ENCODE measurements around the gene CDH15. TPM values are rescaled to one million over a fixed set of nuclear protein-coding genes. Genes with fewer than 3 reads are reported as not detected.
A peak's percentile ranks its signal among the peaks of the same experiment; 100 is the strongest.
"Not testable (repeated sequence)": the region's sequence is repeated elsewhere in the genome, so short reads cannot be mapped to it uniquely, and the experiment has no call there.

Gene CDH15
- total RNA-seq, 2 experiments from 2014 or later, result not detected

- no peaks in the 10 kb centered on the region for H3K9me3 Mint-ChIP-seq
- CTCF ChIA-PET, result no interaction called here
- no peak for DNase-seq
- H3K4me3 Mint-ChIP-seq, result no peak overlapping the region
- no peaks in the 10 kb centered on the region for H3K36me3 Mint-ChIP-seq (ENCODE audit: low read depth)
- no peak overlapping the region for H3K27ac Mint-ChIP-seq
- intact Hi-C loops (cut with micrococcal nuclease), result no loop called here
- no peaks in the 10 kb centered on the region for H3K27me3 Mint-ChIP-seq (ENCODE audit: low read depth)
- peaks cover 11% of the 10 kb centered on the region for H3K4me1 Mint-ChIP-seq (ENCODE audit: low read depth)
These were observed 12.6 kb downstream of the CDH15 start for GRCh38 chr16:89183975-89184676.

- H3K4me1 Mint-ChIP-seq (ENCODE audit: low read depth), result peaks cover 11% of the 10 kb centered on the region
- H3K27ac Mint-ChIP-seq, result no peak overlapping the region
- H3K9me3 Mint-ChIP-seq, result no peaks in the 10 kb centered on the region
- CTCF ChIA-PET, result no interaction called here
- no peaks in the 10 kb centered on the region for H3K36me3 Mint-ChIP-seq (ENCODE audit: low read depth)
- no peak for DNase-seq
- intact Hi-C loops (cut with micrococcal nuclease), result no loop called here
- no peak overlapping the region for H3K4me3 Mint-ChIP-seq
- no peaks in the 10 kb centered on the region for H3K27me3 Mint-ChIP-seq (ENCODE audit: low read depth)
These were observed 13.1 kb downstream of the CDH15 start for GRCh38 chr16:89184677-89184932.

DNA sequence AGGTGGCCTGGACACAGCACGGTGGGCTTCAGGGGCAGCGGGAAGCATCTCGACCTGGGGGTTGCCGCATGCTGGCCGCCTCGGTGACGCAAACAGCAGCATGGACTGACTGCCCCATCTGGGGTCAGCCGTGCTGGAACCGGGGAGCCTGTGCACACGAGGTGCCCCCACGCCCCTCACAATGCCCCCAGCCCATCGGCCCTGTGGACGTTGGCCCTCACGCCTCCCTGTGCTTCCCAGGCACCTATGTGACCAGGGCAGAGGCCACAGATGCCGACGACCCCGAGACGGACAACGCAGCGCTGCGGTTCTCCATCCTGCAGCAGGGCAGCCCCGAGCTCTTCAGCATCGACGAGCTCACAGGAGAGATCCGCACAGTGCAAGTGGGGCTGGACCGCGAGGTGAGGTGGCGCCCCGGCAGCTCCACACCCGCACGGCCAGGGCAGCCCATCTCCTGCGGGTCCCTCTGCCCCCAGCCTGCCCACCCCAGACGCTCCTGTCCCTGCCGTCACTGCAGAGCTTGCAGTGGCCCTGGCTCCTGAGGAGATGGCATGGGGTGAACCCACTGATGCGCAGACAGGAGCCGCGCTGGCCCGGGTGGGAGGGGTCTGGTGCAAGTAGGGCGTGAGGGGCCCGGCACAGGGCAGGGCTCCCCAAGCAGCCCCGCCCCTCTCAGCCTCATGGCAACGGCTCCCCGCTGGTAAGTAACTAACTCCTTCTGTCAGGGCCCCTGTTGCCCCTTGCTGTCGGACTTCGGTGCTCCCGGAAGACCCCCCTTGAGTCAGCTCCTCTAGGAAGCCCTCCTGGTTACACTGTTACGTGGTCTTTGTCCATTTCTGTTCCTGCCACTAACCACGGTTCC is 13.6 kb downstream of the CDH15 start:
- Mint-ChIP-seq H3K27ac (no peak overlapping the region), H3K27me3 (ENCODE audit: low read depth) (no peaks in the 10 kb centered on the region), H3K4me3 (no peak overlapping the region), H3K36me3 (ENCODE audit: low read depth) (no peaks in the 10 kb centered on the region), H3K4me1 (ENCODE audit: low read depth) (peaks cover 11% of the 10 kb centered on the region), H3K9me3 (no peaks in the 10 kb centered on the region)
- no peak for DNase-seq
- CTCF ChIA-PET, result interaction anchor here (0.6 kb wide), 1 partner anchor 7 kb away, joined by 3 read pairs; no protein-coding TSS in a partner anchor
- intact Hi-C loops (cut with micrococcal nuclease), result no loop called here

DNA sequence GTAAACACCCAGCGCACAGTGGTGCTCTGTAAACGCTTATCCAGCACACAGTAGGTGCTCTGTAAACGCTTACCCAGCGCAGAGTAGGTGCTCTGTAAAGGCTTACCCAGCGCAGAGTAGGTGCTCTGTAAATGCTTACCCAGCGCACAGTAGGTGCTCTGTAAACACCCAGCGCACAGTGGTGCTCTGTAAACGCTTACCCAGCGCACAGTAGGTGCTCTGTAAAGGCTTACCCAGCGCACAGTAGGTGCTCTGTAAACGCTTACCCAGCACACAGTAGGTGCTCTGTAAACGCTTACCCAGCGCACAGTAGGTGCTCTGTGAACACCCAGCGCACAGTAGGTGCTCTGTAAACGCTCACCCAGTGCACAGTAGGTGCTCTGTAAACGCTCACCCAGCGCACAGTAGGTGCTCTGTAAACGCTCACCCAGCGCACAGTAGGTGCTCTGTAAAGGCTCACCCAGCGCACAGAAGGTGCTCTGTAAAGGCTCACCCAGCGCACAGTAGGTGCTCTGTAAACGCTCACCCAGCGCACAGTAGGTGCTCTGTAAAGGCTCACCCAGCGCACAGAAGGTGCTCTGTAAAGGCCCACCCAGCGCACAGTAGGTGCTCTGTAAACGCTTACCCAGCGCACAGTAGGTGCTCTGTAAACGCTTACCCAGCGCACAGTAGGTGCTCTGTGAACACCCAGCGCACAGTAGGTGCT is 14.5 kb downstream of the CDH15 start:
- H3K27me3 Mint-ChIP-seq (ENCODE audit: low read depth); H3K27ac Mint-ChIP-seq; intact Hi-C loops (cut with micrococcal nuclease); H3K9me3 Mint-ChIP-seq; H3K4me3 Mint-ChIP-seq; DNase-seq; H3K36me3 Mint-ChIP-seq (ENCODE audit: low read depth): not testable (repeated sequence)
- CTCF ChIA-PET, result interaction anchor here (0.6 kb wide), 1 partner anchor 8 kb away, joined by 3 read pairs; no protein-coding TSS in a partner anchor
- peaks cover 11% of the 10 kb centered on the region for H3K4me1 Mint-ChIP-seq (ENCODE audit: low read depth)

GRCh38 chr16:89186593-89187031 is 15.1 kb downstream of the CDH15 start:
- H3K4me1 Mint-ChIP-seq (ENCODE audit: low read depth); H3K36me3 Mint-ChIP-seq (ENCODE audit: low read depth); H3K9me3 Mint-ChIP-seq; H3K4me3 Mint-ChIP-seq; DNase-seq; H3K27ac Mint-ChIP-seq; H3K27me3 Mint-ChIP-seq (ENCODE audit: low read depth); intact Hi-C loops (cut with micrococcal nuclease); CTCF ChIA-PET: not testable (repeated sequence)

- Mint-ChIP-seq H3K36me3 (ENCODE audit: low read depth) (no peaks in the 10 kb centered on the region), H3K27me3 (ENCODE audit: low read depth) (no peaks in the 10 kb centered on the region), H3K4me3 (no peak overlapping the region), H3K4me1 (ENCODE audit: low read depth) (peaks cover 4% of the 10 kb centered on the region), H3K27ac (no peak overlapping the region), H3K9me3 (no peaks in the 10 kb centered on the region)
- CTCF ChIA-PET, result no interaction called here
- peak; percentile 43 for DNase-seq
- intact Hi-C loops (cut with micrococcal nuclease), result no loop called here
These were observed 15.7 kb downstream of the CDH15 start for GRCh38 chr16:89187032-89187769.

- H3K36me3 Mint-ChIP-seq (ENCODE audit: low read depth), result no peaks in the 10 kb centered on the region
- CTCF ChIA-PET, result no interaction called here
- no peaks in the 10 kb centered on the region for H3K27me3 Mint-ChIP-seq (ENCODE audit: low read depth)
- no peak overlapping the region for H3K4me3 Mint-ChIP-seq
- intact Hi-C loops (cut with micrococcal nuclease), result no loop called here
- no peaks in the 10 kb centered on the region for H3K9me3 Mint-ChIP-seq
- peaks cover 1% of the 10 kb centered on the region for H3K4me1 Mint-ChIP-seq (ENCODE audit: low read depth)
- DNase-seq, result no peak
- H3K27ac Mint-ChIP-seq, result no peak overlapping the region
These were observed 16.3 kb downstream of the CDH15 start for GRCh38 chr16:89187770-89188392.

DNA sequence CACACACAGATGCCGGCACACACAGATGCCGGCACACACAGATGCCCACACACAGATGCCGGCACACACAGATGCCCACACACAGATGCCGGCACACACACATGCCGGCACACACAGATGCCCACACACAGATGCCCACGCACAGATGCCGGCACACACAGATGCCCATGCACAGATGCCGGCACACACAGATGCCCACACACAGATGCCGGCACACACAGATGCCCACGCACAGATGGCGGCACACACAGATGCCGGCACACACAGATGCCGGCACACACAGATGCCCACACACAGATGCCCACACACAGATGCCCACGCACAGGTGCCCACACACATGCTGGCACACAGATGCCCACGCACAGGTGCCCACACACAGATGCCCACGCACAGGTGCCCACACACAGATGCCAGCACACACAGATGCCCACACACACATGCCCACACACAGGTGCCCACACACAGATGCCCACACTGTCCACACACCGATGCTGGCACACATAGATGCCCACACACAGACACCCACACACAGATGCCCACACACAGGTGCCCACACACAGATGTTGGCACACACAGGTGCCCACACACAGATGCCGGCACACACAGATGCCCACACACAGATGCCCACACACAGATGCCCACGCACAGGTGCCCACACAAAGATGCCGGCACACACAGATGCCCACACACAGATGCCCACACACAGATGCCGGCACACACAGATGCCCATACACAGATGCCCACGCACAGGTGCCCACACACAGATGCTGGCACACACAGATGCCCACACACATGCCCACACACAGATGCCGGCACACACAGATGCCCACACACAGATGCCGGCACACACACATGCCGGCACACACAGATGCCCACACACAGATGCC is 17.2 kb downstream of the CDH15 start:
- H3K36me3 Mint-ChIP-seq (ENCODE audit: low read depth); H3K4me3 Mint-ChIP-seq; H3K27me3 Mint-ChIP-seq (ENCODE audit: low read depth); DNase-seq; H3K27ac Mint-ChIP-seq; intact Hi-C loops (cut with micrococcal nuclease); H3K4me1 Mint-ChIP-seq (ENCODE audit: low read depth); H3K9me3 Mint-ChIP-seq; CTCF ChIA-PET: not testable (repeated sequence)

GRCh38 chr16:89189358-89190025 is 17.9 kb downstream of the CDH15 start:
- Mint-ChIP-seq H3K36me3 (ENCODE audit: low read depth) (no peaks in the 10 kb centered on the region), H3K27me3 (ENCODE audit: low read depth) (no peaks in the 10 kb centered on the region), H3K4me1 (ENCODE audit: low read depth) (no peaks in the 10 kb centered on the region), H3K27ac (no peak overlapping the region), H3K4me3 (no peak overlapping the region), H3K9me3 (no peaks in the 10 kb centered on the region)
- intact Hi-C loops (cut with micrococcal nuclease), result no loop called here
- peak; percentile 4 for DNase-seq
- CTCF ChIA-PET, result no interaction called here

DNA sequence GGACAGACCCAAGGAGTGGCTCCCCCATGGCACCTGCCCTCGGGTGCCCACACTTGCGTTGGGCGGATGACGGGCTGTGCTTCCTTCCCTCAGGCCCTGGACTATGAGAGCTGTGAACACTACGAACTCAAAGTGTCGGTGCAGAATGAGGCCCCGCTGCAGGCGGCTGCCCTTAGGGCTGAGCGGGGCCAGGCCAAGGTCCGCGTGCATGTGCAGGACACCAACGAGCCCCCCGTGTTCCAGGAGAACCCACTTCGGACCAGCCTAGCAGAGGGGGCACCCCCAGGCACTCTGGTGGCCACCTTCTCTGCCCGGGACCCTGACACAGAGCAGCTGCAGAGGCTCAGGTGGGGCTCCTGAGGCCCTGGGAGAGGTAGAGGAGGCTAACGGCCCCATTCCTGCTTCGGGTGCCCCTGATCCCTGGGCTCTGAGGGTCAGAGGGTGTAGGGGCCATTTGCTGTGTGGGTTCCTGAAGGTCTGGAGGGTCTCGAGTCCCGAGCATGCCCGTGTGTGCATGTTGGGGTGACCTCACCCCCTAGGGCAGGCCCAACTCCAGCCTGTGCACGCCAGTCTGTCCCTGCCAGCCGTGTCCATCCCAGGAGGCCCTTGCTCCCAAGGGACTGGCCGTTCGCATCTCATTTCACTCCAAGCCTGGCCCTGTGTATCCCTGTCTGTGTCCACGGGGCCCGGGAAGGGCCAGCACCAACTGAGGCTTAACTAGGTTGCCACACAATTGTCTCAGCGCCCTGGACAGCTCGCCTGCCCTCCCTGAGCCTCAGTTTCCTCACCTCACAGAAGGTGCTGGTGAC is 18.8 kb downstream of the CDH15 start:
- no peak overlapping the region for H3K4me3 Mint-ChIP-seq
- peak; percentile 5 for DNase-seq
- CTCF ChIA-PET, result no interaction called here
- no peaks in the 10 kb centered on the region for H3K4me1 Mint-ChIP-seq (ENCODE audit: low read depth)
- intact Hi-C loops (cut with micrococcal nuclease), result no loop called here
- no peak overlapping the region for H3K27ac Mint-ChIP-seq
- no peaks in the 10 kb centered on the region for H3K27me3 Mint-ChIP-seq (ENCODE audit: low read depth)
- H3K36me3 Mint-ChIP-seq (ENCODE audit: low read depth), result no peaks in the 10 kb centered on the region
- H3K9me3 Mint-ChIP-seq, result no peaks in the 10 kb centered on the region
